Choroid plexus epithelial cell (primary cell): ENCODE results near the gene NALCN.

Experiments used
- DNase-seq: peaks from one replicate; pipeline ENCODE4 v3.0.0-alpha.2; 2010; ENCODE audit warnings: low read depth
- H3K4me3 ChIP-seq: 2 replicates; pipeline ENCODE4 v1.5.1; 2011; ENCODE audit warnings: low read depth, mild to moderate bottlenecking, control low read depth, low read length, moderate library complexity
- CTCF ChIP-seq: conservative IDR thresholded peaks from 2 replicates; pipeline ENCODE4 v1.5.1; 2011; ENCODE audit warnings: low read depth, mild to moderate bottlenecking, control low read depth, inconsistent platforms, low read length, moderate library complexity

NALCN gene

GRCh38 chr13:101205408-101205807, 210.9 kb downstream of the NALCN start:
- H3K4me3 ChIP-seq, result no peak overlapping the region
- no peak for DNase-seq
- TF ChIP-seq CTCF, result no peak

GRCh38 chr13:101204270-101205020, 211.9 kb downstream of the NALCN start:
- no peak overlapping the region for H3K4me3 ChIP-seq
- no peak for DNase-seq
- TF ChIP-seq CTCF, result no peak

GRCh38 chr13:101202590-101202989, 213.7 kb downstream of the NALCN start:
- DNase-seq, result no peak
- no peak overlapping the region for H3K4me3 ChIP-seq
- peak; percentile 24 for TF ChIP-seq CTCF

DNA sequence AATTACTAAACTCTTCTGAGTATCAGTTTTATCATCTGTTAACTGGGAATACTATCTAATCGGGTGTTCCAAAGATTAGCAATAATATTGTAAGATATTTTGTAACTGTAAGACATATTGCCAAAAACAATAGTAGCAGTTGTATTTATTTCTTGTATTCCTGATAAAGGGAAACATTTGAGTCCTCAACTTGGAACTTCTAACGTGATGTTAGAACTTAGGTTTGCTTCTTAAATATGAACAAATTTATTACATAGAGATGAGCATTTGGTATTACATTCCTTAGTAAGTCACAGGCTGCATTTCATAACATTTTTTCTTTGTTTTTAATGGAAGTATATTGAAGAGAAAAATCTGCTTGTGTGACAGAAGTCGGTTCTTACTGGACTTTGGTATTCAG, 225.3 kb downstream of the NALCN start:
- no peak overlapping the region for H3K4me3 ChIP-seq
- peak; percentile 60 for DNase-seq
- no peak for TF ChIP-seq CTCF

GRCh38 chr13:101190337-101190736, 226.0 kb downstream of the NALCN start:
- peak; percentile 65 for DNase-seq
- TF ChIP-seq CTCF, result no peak
- no peak overlapping the region for H3K4me3 ChIP-seq

DNA sequence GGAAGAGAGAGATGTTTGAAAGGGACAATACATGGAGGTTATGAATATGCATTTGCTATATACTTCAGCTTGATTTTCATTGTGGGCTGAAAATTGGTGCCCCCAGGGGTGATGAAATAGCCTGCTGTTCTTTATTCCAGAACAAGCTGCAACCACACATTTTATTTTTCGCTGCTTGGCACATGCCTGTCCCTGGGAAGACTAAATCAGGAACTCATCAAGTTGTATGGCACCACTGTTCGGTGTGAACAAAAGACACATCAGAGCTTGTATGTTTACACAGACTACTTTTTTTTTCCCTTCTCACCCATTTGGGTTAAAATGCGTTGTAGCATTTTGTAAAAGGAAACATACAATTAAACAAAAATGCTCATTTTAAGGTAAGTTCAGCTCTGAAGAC, 230.7 kb downstream of the NALCN start:
- no peak for DNase-seq
- no peak for TF ChIP-seq CTCF
- H3K4me3 ChIP-seq, result no peak overlapping the region

DNA sequence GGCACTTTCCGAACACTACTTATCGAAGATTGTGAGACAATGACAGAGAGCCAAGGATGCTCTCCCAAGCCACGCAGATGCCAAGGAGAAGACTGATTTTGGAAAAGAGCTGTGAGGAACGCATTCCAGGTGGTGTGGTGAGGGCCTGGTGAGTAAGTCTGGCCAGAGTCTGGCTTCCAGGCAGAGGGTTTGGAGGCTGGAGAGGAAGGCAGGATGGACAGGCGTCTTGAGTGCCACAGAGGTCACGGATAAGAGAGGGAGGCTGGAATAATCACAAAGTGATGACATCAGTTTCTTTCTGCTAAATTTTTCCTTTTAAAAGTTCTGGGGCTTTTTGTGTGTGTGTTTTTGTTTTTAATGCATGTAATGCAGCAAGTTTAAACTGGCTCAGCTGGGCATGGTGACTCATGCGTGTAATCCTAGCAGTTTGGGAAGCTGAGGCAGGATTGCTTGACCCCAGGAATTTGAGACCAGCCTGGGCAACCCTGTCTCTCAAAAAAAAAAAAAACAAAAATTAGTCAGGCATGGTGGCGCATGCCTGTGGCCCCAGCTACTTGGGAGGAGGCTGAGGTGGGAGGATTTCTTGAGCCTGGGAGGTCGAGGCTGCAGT, 235.1 kb downstream of the NALCN start:
- H3K4me3 ChIP-seq, result no peak overlapping the region
- no peak for TF ChIP-seq CTCF
- DNase-seq, result no peak
